Dedifferentiated amniotic fluid mesenchymal stem cell (primary cell): ENCODE data around the gene C1QL2.

Experiments used
- DNase-seq: peaks from one replicate; pipeline ENCODE4 v3.0.0-alpha.2; 2016; ENCODE audit errors: extremely low spot score

Gene C1QL2

GRCh38 chr2:119106301-119106897 lies 52.2 kb downstream of the C1QL2 start:
- DNase-seq = no peak
